Right kidney (tissue), 1 donor: ENCODE data around the gene SAP30BP.

Experiments
- DNase-seq: peaks from one replicate; pipeline ENCODE4 v3.0.0-alpha.2; 2016

SAP30BP gene

GRCh38 chr17:75738218-75738802 is 71.2 kb downstream of the SAP30BP start:
- DNase-seq: no peak

GRCh38 chr17:75739174-75739573 is 72.0 kb downstream of the SAP30BP start:
- no peak for DNase-seq

GRCh38 chr17:75739801-75740200 is 72.7 kb downstream of the SAP30BP start:
- DNase-seq: no peak

GRCh38 chr17:75740215-75740614 is 73.1 kb downstream of the SAP30BP start:
- no peak for DNase-seq

GRCh38 chr17:75740631-75741077 is 73.5 kb downstream of the SAP30BP start:
- no peak for DNase-seq

GRCh38 chr17:75742337-75742736 is 75.2 kb downstream of the SAP30BP start:
- DNase-seq: no peak

GRCh38 chr17:75743625-75744206 is 76.6 kb downstream of the SAP30BP start:
- DNase-seq: no peak

GRCh38 chr17:75748706-75749105 is 81.6 kb downstream of the SAP30BP start:
- no peak for DNase-seq

GRCh38 chr17:75749545-75750389 is 82.6 kb downstream of the SAP30BP start:
- peak; percentile 62 for DNase-seq

GRCh38 chr17:75750661-75751423 is 83.7 kb downstream of the SAP30BP start:
- DNase-seq: no peak

- DNase-seq: no peak
These were observed 84.7 kb downstream of the SAP30BP start for GRCh38 chr17:75751676-75752404.

- DNase-seq: no peak
These were observed 85.2 kb downstream of the SAP30BP start for GRCh38 chr17:75752405-75752709.

- DNase-seq: no peak
These were observed 85.8 kb downstream of the SAP30BP start for GRCh38 chr17:75752802-75753513.

- peak; percentile 70 for DNase-seq
These were observed 86.6 kb downstream of the SAP30BP start for GRCh38 chr17:75753514-75754377.

- no peak for DNase-seq
These were observed 87.5 kb downstream of the SAP30BP start for GRCh38 chr17:75754378-75755204.

GRCh38 chr17:75755205-75755901 is 88.2 kb downstream of the SAP30BP start:
- no peak for DNase-seq

GRCh38 chr17:75755990-75756389 is 88.9 kb downstream of the SAP30BP start:
- DNase-seq: no peak

- no peak for DNase-seq
These were observed 89.4 kb downstream of the SAP30BP start for GRCh38 chr17:75756451-75757085.
